ENCODE data around the gene TERT. TPM values are rescaled to one million over a fixed set of nuclear protein-coding genes. Genes with fewer than 3 reads are reported as not detected.

Gene TERT
- total RNA-seq, 2 donors from 2014 or later, result 7.1 to 9.8 TPM

- WGBS, 2 experiments (ENCODE audit: insufficient coverage in 1 of 2, insufficient read length in 1 of 2), result 85 to 88% methylated on average over 9 of the region's 9 CpGs
- Mint-ChIP-seq H3K36me3 (ENCODE audit: low read depth) (no peaks in the 10 kb centered on the region), H3K9me3 (no peaks in the 10 kb centered on the region), H3K27me3 (ENCODE audit: insufficient read depth) (no peaks in the 10 kb centered on the region), H3K4me3 (no peak overlapping the region), H3K27ac (no peak overlapping the region), H3K4me1 (no peaks in the 10 kb centered on the region)
- Histone ChIP-seq H3K27me3 (ENCODE audit: control insufficient read depth, insufficient read depth, low read length, poor library complexity, severe bottlenecking) (no peaks in the 10 kb centered on the region), H3K36me3 (ENCODE audit: control insufficient read depth, insufficient read depth, low read length) (no peaks in the 10 kb centered on the region), H3K9ac (ENCODE audit: extremely low read depth, low read length, poor library complexity, severe bottlenecking) (no peak overlapping the region), H3K9me3 (ENCODE audit: control insufficient read depth, low read length) (no peaks in the 10 kb centered on the region), H3K27ac (ENCODE audit: low read depth, low read length) (no peak overlapping the region), H3K4me1 (ENCODE audit: control insufficient read depth, insufficient read depth, low read length) (no peaks in the 10 kb centered on the region), H3K4me3 (ENCODE audit: low read length) (no peak overlapping the region)
- no peak for TF ChIP-seq CTCF (conservative IDR thresholded peaks at IDR 0.05)
- no peak for DNase-seq
Measured at GRCh38 chr5:1222147-1222546, 72.7 kb downstream of the TERT start.

GRCh38 chr5:1221721-1222120, 73.1 kb downstream of the TERT start:
- Histone ChIP-seq H3K4me1 (ENCODE audit: control insufficient read depth, insufficient read depth, low read length) (no peaks in the 10 kb centered on the region), H3K9me3 (ENCODE audit: control insufficient read depth, low read length) (no peaks in the 10 kb centered on the region), H3K9ac (ENCODE audit: extremely low read depth, low read length, poor library complexity, severe bottlenecking) (no peak overlapping the region), H3K27me3 (ENCODE audit: control insufficient read depth, insufficient read depth, low read length, poor library complexity, severe bottlenecking) (no peaks in the 10 kb centered on the region), H3K4me3 (ENCODE audit: low read length) (no peak overlapping the region), H3K36me3 (ENCODE audit: control insufficient read depth, insufficient read depth, low read length) (no peaks in the 10 kb centered on the region), H3K27ac (ENCODE audit: low read depth, low read length) (no peak overlapping the region)
- Mint-ChIP-seq H3K9me3 (no peaks in the 10 kb centered on the region), H3K27me3 (ENCODE audit: insufficient read depth) (no peaks in the 10 kb centered on the region), H3K4me3 (no peak overlapping the region), H3K4me1 (no peaks in the 10 kb centered on the region), H3K27ac (no peak overlapping the region), H3K36me3 (ENCODE audit: low read depth) (no peaks in the 10 kb centered on the region)
- 90 to 91% methylated on average over 7 to 10 of the region's 10 CpGs for WGBS, 2 experiments (ENCODE audit: insufficient coverage in 1 of 2, insufficient read length in 1 of 2)
- no peak for DNase-seq
- TF ChIP-seq CTCF (conservative IDR thresholded peaks at IDR 0.05), result no peak

- H3K27me3 ChIP-seq (ENCODE audit: control insufficient read depth, insufficient read depth, low read length, poor library complexity, severe bottlenecking), result no peaks in the 10 kb centered on the region
- no peak for DNase-seq
- no peaks in the 10 kb centered on the region for H3K27me3 Mint-ChIP-seq (ENCODE audit: insufficient read depth)
- no peak for TF ChIP-seq CTCF (conservative IDR thresholded peaks at IDR 0.05)
- H3K27ac ChIP-seq (ENCODE audit: low read depth, low read length), result no peak overlapping the region
- no peaks in the 10 kb centered on the region for H3K36me3 Mint-ChIP-seq (ENCODE audit: low read depth)
- H3K4me1 Mint-ChIP-seq, result no peaks in the 10 kb centered on the region
- H3K27ac Mint-ChIP-seq, result no peak overlapping the region
- H3K9ac ChIP-seq (ENCODE audit: extremely low read depth, low read length, poor library complexity, severe bottlenecking), result no peak overlapping the region
- H3K4me1 ChIP-seq (ENCODE audit: control insufficient read depth, insufficient read depth, low read length), result no peaks in the 10 kb centered on the region
- 93 to 96% methylated on average over 15 to 19 of the region's 19 CpGs for WGBS, 2 experiments (ENCODE audit: insufficient coverage in 1 of 2, insufficient read length in 1 of 2)
- no peak overlapping the region for H3K4me3 ChIP-seq (ENCODE audit: low read length)
- no peaks in the 10 kb centered on the region for H3K36me3 ChIP-seq (ENCODE audit: control insufficient read depth, insufficient read depth, low read length)
- peaks cover 2% of the 10 kb centered on the region for H3K9me3 Mint-ChIP-seq
- H3K9me3 ChIP-seq (ENCODE audit: control insufficient read depth, low read length), result no peaks in the 10 kb centered on the region
- H3K4me3 Mint-ChIP-seq, result no peak overlapping the region
Measured at GRCh38 chr5:1220831-1221230, 74.0 kb downstream of the TERT start.
